C4-2B (cell line): Measurements from ENCODE around the gene FHAD1.

ENCODE experiments used
- H3K27ac ChIP-seq: fragments of 450-650 bp; 2 replicates; pipeline ENCODE4 v1.5.1; 2017
- ZFX ChIP-seq: fragments of 450-650 bp; IDR thresholded peaks from 2 replicates; pipeline ENCODE4 v1.6.1; 2017
- TF ChIP-seq, protein P1 (sequence below): fragments of 450-650 bp; conservative IDR thresholded peaks from 2 replicates; pipeline ENCODE4 v1.5.1; 2017; ENCODE audit warnings: mild to moderate bottlenecking

Gene FHAD1

DNA sequence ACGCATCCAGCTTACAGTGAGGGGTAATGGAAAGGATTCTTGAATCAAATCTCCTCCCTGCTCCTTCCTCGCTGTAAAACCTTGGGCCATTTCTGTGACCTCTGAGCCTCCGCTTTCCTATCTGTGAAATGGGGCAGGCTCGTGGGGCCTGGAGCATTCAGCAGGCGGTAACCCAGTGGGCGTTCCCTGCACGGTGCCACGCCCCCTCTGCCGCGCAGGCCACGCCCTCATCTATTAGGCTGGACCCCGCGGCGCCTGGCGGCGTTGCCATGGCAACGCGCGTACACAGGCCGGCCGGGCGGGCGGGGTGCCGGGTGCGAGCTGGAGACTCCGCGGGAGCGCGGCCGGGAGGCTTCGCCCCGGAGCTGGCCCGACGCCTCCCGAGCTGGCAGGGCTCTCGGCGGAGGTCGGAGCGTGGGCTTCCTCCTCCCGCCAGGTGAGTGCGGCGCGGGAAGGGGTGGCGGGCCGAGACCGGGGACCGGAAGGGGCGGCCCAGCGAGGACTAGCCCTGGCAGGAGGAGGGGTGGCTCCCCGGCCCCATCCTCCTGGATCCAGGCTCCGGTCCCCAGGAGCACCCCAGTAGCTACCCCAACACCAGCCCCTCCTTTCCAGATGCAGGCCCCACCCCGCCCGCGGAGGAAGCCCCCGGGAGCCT is at the start of gene FHAD1:
FHAD1 (plus strand) TSS at position 264 of the 655 bp plus-strand sequence. CDS start 4,562 bp downstream, outside the sequence.
- TF ChIP-seq ZFX, result no peak
- TF ChIP-seq, protein P1, sequence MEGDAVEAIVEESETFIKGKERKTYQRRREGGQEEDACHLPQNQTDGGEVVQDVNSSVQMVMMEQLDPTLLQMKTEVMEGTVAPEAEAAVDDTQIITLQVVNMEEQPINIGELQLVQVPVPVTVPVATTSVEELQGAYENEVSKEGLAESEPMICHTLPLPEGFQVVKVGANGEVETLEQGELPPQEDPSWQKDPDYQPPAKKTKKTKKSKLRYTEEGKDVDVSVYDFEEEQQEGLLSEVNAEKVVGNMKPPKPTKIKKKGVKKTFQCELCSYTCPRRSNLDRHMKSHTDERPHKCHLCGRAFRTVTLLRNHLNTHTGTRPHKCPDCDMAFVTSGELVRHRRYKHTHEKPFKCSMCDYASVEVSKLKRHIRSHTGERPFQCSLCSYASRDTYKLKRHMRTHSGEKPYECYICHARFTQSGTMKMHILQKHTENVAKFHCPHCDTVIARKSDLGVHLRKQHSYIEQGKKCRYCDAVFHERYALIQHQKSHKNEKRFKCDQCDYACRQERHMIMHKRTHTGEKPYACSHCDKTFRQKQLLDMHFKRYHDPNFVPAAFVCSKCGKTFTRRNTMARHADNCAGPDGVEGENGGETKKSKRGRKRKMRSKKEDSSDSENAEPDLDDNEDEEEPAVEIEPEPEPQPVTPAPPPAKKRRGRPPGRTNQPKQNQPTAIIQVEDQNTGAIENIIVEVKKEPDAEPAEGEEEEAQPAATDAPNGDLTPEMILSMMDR, result no peak
- no peak within 1 kb of the TSS for H3K27ac ChIP-seq

DNA sequence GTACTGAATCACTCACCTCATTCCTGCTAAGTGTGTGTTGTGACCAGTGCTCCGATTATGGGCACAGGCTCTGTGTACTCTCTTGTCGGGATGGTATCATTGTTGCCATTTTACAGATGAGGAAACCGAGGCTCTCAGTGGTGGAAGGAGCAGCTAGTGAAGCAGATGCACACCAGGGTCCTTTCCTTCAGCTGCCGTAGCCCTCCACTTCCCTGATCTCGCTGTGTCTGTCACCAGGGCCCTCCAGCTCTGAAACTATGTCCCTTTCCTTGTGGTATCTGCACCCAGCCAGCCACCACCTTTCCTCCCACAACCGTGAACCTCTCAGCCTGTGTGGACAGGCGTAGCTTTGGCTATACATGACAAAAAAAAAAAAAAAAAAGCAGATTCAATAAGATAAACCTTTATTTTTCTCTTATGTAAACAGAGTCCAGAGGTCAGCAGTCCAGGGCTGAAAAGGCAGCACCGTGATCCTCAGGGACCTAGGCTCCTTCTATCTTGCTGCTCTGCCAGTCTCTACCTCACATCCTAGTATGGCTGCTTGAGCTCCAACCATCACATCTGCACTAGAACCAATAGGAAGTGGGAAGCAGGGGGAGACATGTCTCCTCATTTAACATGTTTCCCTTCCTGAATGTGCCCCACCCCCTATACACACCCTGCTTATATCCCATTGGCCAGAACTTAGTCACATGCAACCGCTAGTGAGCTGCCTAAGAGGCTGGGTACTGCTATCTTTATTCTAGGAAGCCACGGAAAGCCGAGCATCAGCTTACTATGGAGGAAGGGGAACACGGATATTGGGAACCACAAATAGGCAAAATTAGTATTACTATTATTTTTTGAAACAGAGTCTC is 49.2 kb upstream of the FHAD1 start:
- H3K27ac ChIP-seq, result no peak overlapping the region
- TF ChIP-seq, protein P1, result no peak
- no peak for TF ChIP-seq ZFX

DNA sequence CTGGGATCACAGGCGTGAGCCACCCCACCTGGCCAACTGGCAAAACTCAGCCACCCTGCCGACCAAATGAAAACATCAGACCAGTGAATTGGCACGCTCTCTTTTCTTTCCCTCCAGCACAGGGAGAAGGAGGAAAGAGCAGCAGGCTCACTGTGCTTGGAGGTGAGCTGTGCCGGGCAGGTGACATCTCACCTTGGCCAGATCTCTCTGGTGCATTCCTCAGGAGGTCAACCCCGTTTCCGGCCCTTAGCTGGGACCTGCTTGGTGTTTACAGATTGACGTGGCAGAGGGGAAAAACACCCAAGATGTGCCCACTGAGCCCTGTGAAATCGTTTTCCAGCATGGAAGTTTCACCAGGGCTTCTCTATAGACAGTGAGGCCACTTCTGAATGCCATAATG is 48.3 kb upstream of the FHAD1 start:
- no peak overlapping the region for H3K27ac ChIP-seq
- TF ChIP-seq, protein P1, result no peak

DNA sequence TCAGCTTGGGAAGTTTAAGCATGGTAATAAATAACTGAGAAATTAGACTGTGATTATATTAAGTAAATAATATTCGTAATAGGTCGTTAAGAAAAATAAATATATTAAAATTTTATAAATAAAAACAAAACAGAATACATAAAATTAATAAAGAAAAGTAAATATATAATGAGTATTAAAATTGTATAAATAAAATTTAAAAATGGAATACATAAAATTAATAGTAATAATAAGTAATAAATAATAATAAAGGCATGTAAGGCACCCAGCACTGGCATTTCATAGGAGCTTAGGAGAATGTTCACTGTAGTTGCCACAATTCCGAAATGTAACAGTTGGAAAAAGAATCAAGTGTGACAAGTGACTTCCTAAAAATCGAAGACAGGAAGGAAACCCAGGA is 45.8 kb upstream of the FHAD1 start:
- TF ChIP-seq, protein P1, result no peak
- no peak for TF ChIP-seq ZFX
- peak overlapping the region; percentile 58; the same call in 1 of the 2 replicates for H3K27ac ChIP-seq

DNA sequence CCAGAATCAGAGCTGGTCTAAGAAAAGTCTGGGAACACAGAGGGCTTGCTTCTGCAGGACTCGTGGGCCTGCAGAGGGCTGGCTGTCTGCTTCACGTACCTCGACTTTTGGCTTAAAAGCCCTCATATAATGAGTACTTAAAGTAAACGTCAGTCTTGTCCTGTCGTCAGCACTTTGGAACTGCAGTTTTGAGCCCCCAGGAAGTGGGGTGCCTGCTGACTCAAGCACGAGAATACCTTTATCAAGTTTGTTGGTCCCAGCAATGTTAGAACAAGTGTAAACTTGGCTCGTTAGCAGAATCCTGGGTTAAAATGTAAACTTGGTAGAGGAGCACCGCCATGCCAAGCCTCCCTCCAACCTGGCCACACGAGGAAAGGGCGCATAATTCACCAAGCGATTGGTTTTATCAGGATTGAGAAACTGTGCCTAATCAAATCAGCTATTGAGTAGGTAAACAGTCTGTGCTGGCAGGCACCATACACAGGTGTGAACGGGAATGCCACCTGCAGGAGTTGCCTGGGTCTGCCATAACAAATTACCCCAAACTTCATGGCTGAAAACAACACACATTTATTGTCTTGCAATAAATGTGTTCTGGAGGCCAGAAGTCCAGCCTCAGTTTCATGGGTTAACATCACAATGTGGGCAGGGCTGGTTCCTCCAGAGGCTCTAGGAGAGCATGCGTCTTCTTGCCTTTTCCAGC is 45.0 kb upstream of the FHAD1 start:
- TF ChIP-seq ZFX, result no peak
- TF ChIP-seq, protein P1, result no peak
- H3K27ac ChIP-seq, result no peak overlapping the region

DNA sequence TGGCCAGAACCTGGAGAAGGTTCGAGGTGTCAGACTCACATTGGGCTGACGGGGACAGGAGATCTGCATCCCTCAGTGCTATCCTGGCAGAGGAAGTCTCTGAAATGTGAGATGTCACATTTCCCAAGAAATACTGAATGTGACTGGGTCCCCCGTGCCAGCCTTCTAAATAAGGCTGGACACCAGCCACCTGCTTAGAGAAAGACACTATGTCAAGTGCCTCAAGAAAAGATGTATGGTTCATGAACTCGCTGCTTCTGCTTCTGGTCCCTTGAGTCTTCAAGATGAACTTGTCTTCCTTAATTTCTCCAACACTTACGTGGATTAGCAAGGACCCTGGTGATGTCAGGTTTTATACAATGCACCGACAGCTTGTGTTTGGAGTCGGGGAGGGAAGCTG is 42.1 kb upstream of the FHAD1 start:
- TF ChIP-seq, protein P1, result no peak
- no peak for TF ChIP-seq ZFX
- no peak overlapping the region for H3K27ac ChIP-seq
